ENCODE data around the gene FARS2.

GRCh38 chr6:5274231-5274630 is 12.9 kb downstream of the FARS2 start:
- TF ChIP-seq HINFP (CRISPR knock-in tag; IDR thresholded peaks at IDR 0.05; ENCODE audit: low read depth) (no peak), CEBPG (CRISPR knock-in tag; IDR thresholded peaks at IDR 0.05) (no peak), ZBTB49 (CRISPR knock-in tag; IDR thresholded peaks at IDR 0.05; ENCODE audit: borderline replicate concordance) (no peak), TBX3 (IDR thresholded peaks at IDR 0.05; ENCODE audit: borderline replicate concordance) (no peak), ZFP82 (CRISPR knock-in tag; IDR thresholded peaks at IDR 0.05; ENCODE audit: borderline replicate concordance) (no peak), E2F1 (CRISPR knock-in tag; IDR thresholded peaks at IDR 0.05) (no peak), EZH2 (conservative IDR thresholded peaks at IDR 0.05; ENCODE audit: low read depth, low read length) (no peak), ZFP36L1 (CRISPR knock-in tag; IDR thresholded peaks at IDR 0.05) (no peak), ZFP37 (CRISPR knock-in tag; IDR thresholded peaks at IDR 0.05; ENCODE audit: borderline replicate concordance) (no peak), ZNF773 (CRISPR knock-in tag; IDR thresholded peaks at IDR 0.05; ENCODE audit: borderline replicate concordance) (no peak), TBL1XR1 (IDR thresholded peaks at IDR 0.05; ENCODE audit: borderline replicate concordance, low read length, partially characterized antibody) (no peak), CTCF (CRISPR knock-in tag; IDR thresholded peaks at IDR 0.05) (no peak), ZNF770 (CRISPR knock-in tag; IDR thresholded peaks at IDR 0.05) (no peak), RFXANK (CRISPR knock-in tag; IDR thresholded peaks at IDR 0.05) (no peak)

Measured in HepG2 (cell line).